Type B pancreatic cell (in vitro differentiated cells): ENCODE results near the gene TBC1D8. TPM values are rescaled to one million over a fixed set of nuclear protein-coding genes. Genes with fewer than 3 reads are reported as not detected.

Experiments used
- DNase-seq: peaks from one replicate; pipeline ENCODE4 v3.0.0; 2021; ENCODE audit warnings: mixed read lengths; ENCODE audit not compliant: unreplicated experiment; ENCODE audit errors: extremely low spot score
- H3K27ac Mint-ChIP-seq: 2 replicates; pipeline ENCODE4 v1.8.0; 2021; ENCODE audit warnings: mild to moderate bottlenecking, mixed read lengths
- H3K27me3 Mint-ChIP-seq: 2 replicates; pipeline ENCODE4 v1.8.0; 2021; ENCODE audit warnings: mixed read lengths
- H3K36me3 Mint-ChIP-seq: 2 replicates; pipeline ENCODE4 v1.8.0; 2021; ENCODE audit warnings: mixed read lengths
- H3K4me1 Mint-ChIP-seq: one replicate; pipeline ENCODE4 v1.8.0; 2021; ENCODE audit warnings: mixed read lengths; ENCODE audit not compliant: unreplicated experiment
- H3K4me3 Mint-ChIP-seq: 2 replicates; pipeline ENCODE4 v1.8.0; 2021; ENCODE audit warnings: mild to moderate bottlenecking, mixed read lengths
- H3K9me3 Mint-ChIP-seq: 2 replicates; pipeline ENCODE4 v1.8.0; 2021; ENCODE audit warnings: mixed read lengths
- total RNA-seq: library from RNA; stranded (reverse); gene quantifications from 2 replicates; pipeline ENCODE4 v1.2.1, GENCODE V29; 2021; ENCODE audit warnings: low replicate concordance
- TF ChIP-seq, protein P1 (sequence below): fragments of 200-600 bp; sonication (generic); conservative IDR thresholded peaks from 2 replicates; pipeline ENCODE4 v1.5.0; 2021; ENCODE audit warnings: antibody characterized with exemption, mild to moderate bottlenecking

The TBC1D8 gene
- total RNA-seq, 1 donor from 2014 or later = 20.1 TPM

DNA sequence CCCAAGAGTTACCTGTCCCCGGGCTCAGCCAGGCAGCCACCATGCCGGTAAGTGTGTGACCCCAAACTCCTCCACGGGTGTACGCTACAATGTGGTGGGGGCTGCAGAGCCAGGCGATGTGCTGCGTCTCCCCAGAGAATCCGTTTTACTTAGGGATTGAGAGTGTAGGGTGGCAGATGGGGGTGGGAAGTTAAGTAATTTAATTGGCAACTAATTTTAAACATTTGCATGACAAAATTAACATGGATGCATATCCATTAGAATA, 175.7 kb downstream of the TBC1D8 start:
- no peaks in the 10 kb centered on the region for H3K9me3 Mint-ChIP-seq
- TF ChIP-seq, protein P1, sequence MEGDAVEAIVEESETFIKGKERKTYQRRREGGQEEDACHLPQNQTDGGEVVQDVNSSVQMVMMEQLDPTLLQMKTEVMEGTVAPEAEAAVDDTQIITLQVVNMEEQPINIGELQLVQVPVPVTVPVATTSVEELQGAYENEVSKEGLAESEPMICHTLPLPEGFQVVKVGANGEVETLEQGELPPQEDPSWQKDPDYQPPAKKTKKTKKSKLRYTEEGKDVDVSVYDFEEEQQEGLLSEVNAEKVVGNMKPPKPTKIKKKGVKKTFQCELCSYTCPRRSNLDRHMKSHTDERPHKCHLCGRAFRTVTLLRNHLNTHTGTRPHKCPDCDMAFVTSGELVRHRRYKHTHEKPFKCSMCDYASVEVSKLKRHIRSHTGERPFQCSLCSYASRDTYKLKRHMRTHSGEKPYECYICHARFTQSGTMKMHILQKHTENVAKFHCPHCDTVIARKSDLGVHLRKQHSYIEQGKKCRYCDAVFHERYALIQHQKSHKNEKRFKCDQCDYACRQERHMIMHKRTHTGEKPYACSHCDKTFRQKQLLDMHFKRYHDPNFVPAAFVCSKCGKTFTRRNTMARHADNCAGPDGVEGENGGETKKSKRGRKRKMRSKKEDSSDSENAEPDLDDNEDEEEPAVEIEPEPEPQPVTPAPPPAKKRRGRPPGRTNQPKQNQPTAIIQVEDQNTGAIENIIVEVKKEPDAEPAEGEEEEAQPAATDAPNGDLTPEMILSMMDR = no peak
- H3K36me3 Mint-ChIP-seq = no peaks in the 10 kb centered on the region
- no peak overlapping the region for H3K4me3 Mint-ChIP-seq
- no peak for DNase-seq
- H3K4me1 Mint-ChIP-seq = peaks cover 3% of the 10 kb centered on the region
- no peak overlapping the region for H3K27ac Mint-ChIP-seq
- no peaks in the 10 kb centered on the region for H3K27me3 Mint-ChIP-seq

DNA sequence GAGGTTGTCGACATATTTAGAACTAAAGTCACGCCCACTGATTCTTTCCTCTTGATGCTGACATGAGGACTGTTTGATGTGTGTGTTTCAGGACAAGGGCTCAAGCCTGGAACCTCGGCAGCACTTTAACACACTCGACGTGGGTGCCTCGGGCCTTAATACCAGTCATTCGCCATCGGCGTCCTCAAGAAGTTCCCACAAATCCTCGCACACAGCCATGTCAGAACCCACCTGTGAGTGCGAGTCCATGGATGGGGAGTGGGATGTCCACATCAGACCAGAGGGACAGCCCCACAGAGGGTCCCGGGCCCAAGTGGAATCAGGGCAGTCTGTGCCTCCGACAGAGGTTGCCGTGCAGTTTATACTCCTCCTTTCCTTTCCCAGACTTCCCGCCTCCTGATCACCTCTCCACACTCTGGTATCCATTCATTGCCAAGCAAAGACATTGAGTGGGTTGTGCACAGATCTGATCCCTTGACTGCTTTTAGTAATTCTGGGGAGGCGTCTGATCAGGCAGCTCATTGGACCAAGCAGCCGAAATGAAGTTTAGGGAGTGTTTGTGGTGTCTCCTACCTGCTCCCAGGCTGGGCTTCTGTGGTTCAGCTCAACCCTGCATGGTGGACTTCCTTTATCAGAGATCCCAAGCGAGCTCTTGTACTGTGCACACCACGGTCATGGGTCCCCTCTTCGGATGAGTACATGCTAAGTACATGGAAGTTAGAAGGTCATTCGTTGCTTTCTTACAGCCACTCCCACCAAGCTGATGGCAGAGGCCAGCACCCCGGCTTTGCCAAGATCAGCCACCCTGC, 176.3 kb downstream of the TBC1D8 start:
- no peaks in the 10 kb centered on the region for H3K27me3 Mint-ChIP-seq
- H3K27ac Mint-ChIP-seq = no peak overlapping the region
- DNase-seq = no peak
- peaks cover 3% of the 10 kb centered on the region for H3K4me1 Mint-ChIP-seq
- no peaks in the 10 kb centered on the region for H3K36me3 Mint-ChIP-seq
- no peak overlapping the region for H3K4me3 Mint-ChIP-seq
- TF ChIP-seq, protein P1 = no peak
- H3K9me3 Mint-ChIP-seq = no peaks in the 10 kb centered on the region

- Mint-ChIP-seq H3K4me3 (no peak overlapping the region), H3K4me1 (no peaks in the 10 kb centered on the region), H3K9me3 (no peaks in the 10 kb centered on the region), H3K27me3 (no peaks in the 10 kb centered on the region), H3K36me3 (peaks cover 4% of the 10 kb centered on the region), H3K27ac (no peak overlapping the region)
- TF ChIP-seq, protein P1 = no peak
- no peak for DNase-seq
These were observed 178.7 kb downstream of the TBC1D8 start for GRCh38 chr2:100972452-100972851.

GRCh38 chr2:100971221-100971620, 180.0 kb downstream of the TBC1D8 start:
- Mint-ChIP-seq H3K27ac (no peak overlapping the region), H3K9me3 (no peaks in the 10 kb centered on the region), H3K27me3 (no peaks in the 10 kb centered on the region), H3K36me3 (peaks cover 4% of the 10 kb centered on the region), H3K4me3 (no peak overlapping the region), H3K4me1 (no peaks in the 10 kb centered on the region)
- DNase-seq = no peak
- TF ChIP-seq, protein P1 = no peak

- H3K4me1 Mint-ChIP-seq = no peaks in the 10 kb centered on the region
- H3K9me3 Mint-ChIP-seq = no peaks in the 10 kb centered on the region
These were observed 181.2 kb downstream of the TBC1D8 start for GRCh38 chr2:100969998-100970397.

More at GRCh38 chr2:100969998-100970397, 181.2 kb downstream of the TBC1D8 start:
- Mint-ChIP-seq H3K27me3 (no peaks in the 10 kb centered on the region), H3K36me3 (peaks cover 4% of the 10 kb centered on the region), H3K27ac (no peak overlapping the region), H3K4me3 (no peak overlapping the region)
- DNase-seq = no peak
- TF ChIP-seq, protein P1 = no peak
